ENCODE results near the gene WBP2.

- TF ChIP-seq CTCF (IDR thresholded peaks at IDR 0.05) (no peak), POLR2A (IDR thresholded peaks at IDR 0.05) (no peak), POLR2AphosphoS5 (IDR thresholded peaks at IDR 0.05) (no peak), EP300 (IDR thresholded peaks at IDR 0.05) (no peak)
Measured at GRCh38 chr17:75795820-75796607, 59.1 kb downstream of the WBP2 start.

All from suprapubic skin (tissue), 4 donors.